PFSK-1 (cell line): Measurements from ENCODE around the gene PTPRN2.

Source experiments
- FOXP2 ChIP-seq: optimal IDR thresholded peaks from 2 replicates; pipeline ENCODE3; 2011; ENCODE audit warnings: borderline replicate concordance, control low read depth, inconsistent platforms; ENCODE audit not compliant: insufficient read depth; ENCODE audit errors: extremely low read length, extremely low read depth
- POLR2AphosphoS5 ChIP-seq: IDR thresholded peaks from 2 replicates; pipeline ENCODE4 v1.6.1; 2012; ENCODE audit warnings: low read depth, mild to moderate bottlenecking, control low read depth, low read length, moderate library complexity
- REST ChIP-seq, 2 experiments: IDR thresholded peaks; 2 replicates each; pipeline versions ENCODE4 v1.6.1 to v1.8.0; 2011 to 2012; ENCODE audit warnings: low read depth in 2 of 2, low read length in 2 of 2, control low read depth in 1 of 2, inconsistent platforms in 1 of 2, mild to moderate bottlenecking in 1 of 2, moderate library complexity in 1 of 2; ENCODE audit not compliant: insufficient read depth in 1 of 2
- SIN3A ChIP-seq: IDR thresholded peaks from 2 replicates; pipeline ENCODE4 v1.6.1; 2012; ENCODE audit warnings: mild to moderate bottlenecking, low read length, moderate library complexity, borderline replicate concordance; ENCODE audit not compliant: insufficient read depth
- TAF1 ChIP-seq: IDR thresholded peaks from 2 replicates; pipeline ENCODE4 v1.6.1; 2012; ENCODE audit warnings: low read length, control low read depth, borderline replicate concordance; ENCODE audit not compliant: insufficient read depth

GRCh38 chr7:158011941-158012340 lies 575.7 kb downstream of the PTPRN2 start:
- TF ChIP-seq SIN3A = no peak
- TF ChIP-seq POLR2AphosphoS5 = no peak
- no peak for TF ChIP-seq TAF1
- no peak for TF ChIP-seq REST (IDR thresholded peaks at IDR 0.05; ENCODE audit: insufficient read depth in 1 of 2, low read depth in 2 of 2, low read length in 2 of 2)
- TF ChIP-seq FOXP2 = no peak
